ENCODE data around the gene OR10T2. TPM values are rescaled to one million over a fixed set of nuclear protein-coding genes. Genes with fewer than 3 reads are reported as not detected.
"Not testable (repeated sequence)": the region's sequence is repeated elsewhere in the genome, so short reads cannot be mapped to it uniquely, and the experiment has no call there.

OR10T2 gene
- total and polyA plus RNA-seq, 4 donors: not detected

GRCh38 chr1:158400871-158401270, 1.6 kb upstream of the OR10T2 start:
- no peaks in the 10 kb centered on the region for H3K27me3 ChIP-seq (ENCODE audit: control insufficient read depth, insufficient read depth, low read length)
- no peak for DNase-seq (ENCODE audit: low read depth in 4 of 6, low spot score in 6 of 6)
- no peaks in the 10 kb centered on the region for H3K9me3 ChIP-seq (ENCODE audit: control insufficient read depth, insufficient read depth, low read length)
- WGBS (ENCODE audit: insufficient coverage): 92% methylated on average over 2 of the region's 3 CpGs
- no peak overlapping the region for H3K4me3 ChIP-seq (ENCODE audit: low read depth, low read length)
- no peaks in the 10 kb centered on the region for H3K4me1 ChIP-seq (ENCODE audit: control insufficient read depth, insufficient read depth, low read length)
- H3K27ac ChIP-seq (ENCODE audit: low read depth, low read length): no peak overlapping the region
- no peaks in the 10 kb centered on the region for H3K36me3 ChIP-seq (ENCODE audit: control insufficient read depth, insufficient read depth, low read length)

GRCh38 chr1:158396646-158397045, 2.6 kb downstream of the OR10T2 start:
- no peaks in the 10 kb centered on the region for H3K9me3 ChIP-seq (ENCODE audit: control insufficient read depth, insufficient read depth, low read length)
- H3K27ac ChIP-seq (ENCODE audit: low read depth, low read length): no peak overlapping the region
- no peak for DNase-seq (ENCODE audit: low read depth in 4 of 6, low spot score in 6 of 6)
- H3K4me3 ChIP-seq (ENCODE audit: low read depth, low read length): no peak overlapping the region
- no peaks in the 10 kb centered on the region for H3K36me3 ChIP-seq (ENCODE audit: control insufficient read depth, insufficient read depth, low read length)
- no peaks in the 10 kb centered on the region for H3K27me3 ChIP-seq (ENCODE audit: control insufficient read depth, insufficient read depth, low read length)
- H3K4me1 ChIP-seq (ENCODE audit: control insufficient read depth, insufficient read depth, low read length): no peaks in the 10 kb centered on the region
- WGBS (ENCODE audit: insufficient coverage): no CpG with 5 or more reads among the region's 3 CpGs

- Histone ChIP-seq H3K9me3 (ENCODE audit: control insufficient read depth, insufficient read depth, low read length) (no peaks in the 10 kb centered on the region), H3K27me3 (ENCODE audit: control insufficient read depth, insufficient read depth, low read length) (no peaks in the 10 kb centered on the region), H3K4me3 (ENCODE audit: low read depth, low read length) (no peak overlapping the region), H3K4me1 (ENCODE audit: control insufficient read depth, insufficient read depth, low read length) (no peaks in the 10 kb centered on the region), H3K27ac (ENCODE audit: low read depth, low read length) (no peak overlapping the region), H3K36me3 (ENCODE audit: control insufficient read depth, insufficient read depth, low read length) (no peaks in the 10 kb centered on the region)
- no peak for DNase-seq (ENCODE audit: low read depth in 4 of 6, low spot score in 6 of 6)
- no CpG with 5 or more reads among the region's 5 CpGs for whole genome bisulfite sequencing (ENCODE audit: insufficient coverage)
Observed at GRCh38 chr1:158393476-158393875, 5.8 kb downstream of the OR10T2 start.

GRCh38 chr1:158391099-158391498, 8.2 kb downstream of the OR10T2 start:
- Histone ChIP-seq H3K4me3 (ENCODE audit: low read depth, low read length) (no peak overlapping the region), H3K9me3 (ENCODE audit: control insufficient read depth, insufficient read depth, low read length) (no peaks in the 10 kb centered on the region), H3K27ac (ENCODE audit: low read depth, low read length) (no peak overlapping the region), H3K27me3 (ENCODE audit: control insufficient read depth, insufficient read depth, low read length) (no peaks in the 10 kb centered on the region), H3K4me1 (ENCODE audit: control insufficient read depth, insufficient read depth, low read length) (no peaks in the 10 kb centered on the region), H3K36me3 (ENCODE audit: control insufficient read depth, insufficient read depth, low read length) (no peaks in the 10 kb centered on the region)
- DNase-seq (ENCODE audit: low read depth in 4 of 6, low spot score in 6 of 6): no peak

DNA sequence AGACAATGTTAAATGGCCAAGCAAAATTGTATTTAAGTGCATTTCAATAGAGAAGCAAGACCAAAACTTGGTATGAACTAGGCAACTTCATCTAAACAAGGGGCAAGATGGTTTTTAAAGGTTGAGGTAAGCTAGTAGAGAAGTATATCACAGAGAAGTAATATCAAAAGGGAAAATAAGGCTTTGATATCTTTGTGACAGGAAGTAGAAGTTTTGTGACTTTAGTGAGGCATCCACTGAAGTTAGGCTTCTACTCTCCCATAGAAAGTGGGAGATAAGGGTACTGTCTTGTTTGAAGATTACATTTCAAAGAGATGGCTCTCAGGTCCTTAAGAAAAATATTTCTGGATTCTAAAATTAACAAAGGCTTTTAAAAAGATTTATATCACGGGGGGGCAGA, 8.9 kb downstream of the OR10T2 start:
- no peaks in the 10 kb centered on the region for H3K4me1 ChIP-seq (ENCODE audit: control insufficient read depth, insufficient read depth, low read length)
- no peak overlapping the region for H3K4me3 ChIP-seq (ENCODE audit: low read depth, low read length)
- no peaks in the 10 kb centered on the region for H3K27me3 ChIP-seq (ENCODE audit: control insufficient read depth, insufficient read depth, low read length)
- no peak overlapping the region for H3K27ac ChIP-seq (ENCODE audit: low read depth, low read length)
- no CpG with 5 or more reads among the region's 1 CpG for WGBS (ENCODE audit: insufficient coverage)
- H3K36me3 ChIP-seq (ENCODE audit: control insufficient read depth, insufficient read depth, low read length): no peaks in the 10 kb centered on the region
- DNase-seq (ENCODE audit: low read depth in 4 of 6, low spot score in 6 of 6): no peak
- H3K9me3 ChIP-seq (ENCODE audit: control insufficient read depth, insufficient read depth, low read length): no peaks in the 10 kb centered on the region

- Histone ChIP-seq H3K36me3 (ENCODE audit: control insufficient read depth, insufficient read depth, low read length) (no peaks in the 10 kb centered on the region), H3K4me3 (ENCODE audit: low read depth, low read length) (no peak overlapping the region), H3K27ac (ENCODE audit: low read depth, low read length) (no peak overlapping the region), H3K27me3 (ENCODE audit: control insufficient read depth, insufficient read depth, low read length) (no peaks in the 10 kb centered on the region), H3K9me3 (ENCODE audit: control insufficient read depth, insufficient read depth, low read length) (peaks cover 2% of the 10 kb centered on the region), H3K4me1 (ENCODE audit: control insufficient read depth, insufficient read depth, low read length) (no peaks in the 10 kb centered on the region)
- no peak for DNase-seq (ENCODE audit: low read depth in 4 of 6, low spot score in 6 of 6)
- WGBS (ENCODE audit: insufficient coverage): no CpG with 5 or more reads among the region's 1 CpG
Observed at GRCh38 chr1:158374860-158375259, 24.4 kb downstream of the OR10T2 start.

DNA sequence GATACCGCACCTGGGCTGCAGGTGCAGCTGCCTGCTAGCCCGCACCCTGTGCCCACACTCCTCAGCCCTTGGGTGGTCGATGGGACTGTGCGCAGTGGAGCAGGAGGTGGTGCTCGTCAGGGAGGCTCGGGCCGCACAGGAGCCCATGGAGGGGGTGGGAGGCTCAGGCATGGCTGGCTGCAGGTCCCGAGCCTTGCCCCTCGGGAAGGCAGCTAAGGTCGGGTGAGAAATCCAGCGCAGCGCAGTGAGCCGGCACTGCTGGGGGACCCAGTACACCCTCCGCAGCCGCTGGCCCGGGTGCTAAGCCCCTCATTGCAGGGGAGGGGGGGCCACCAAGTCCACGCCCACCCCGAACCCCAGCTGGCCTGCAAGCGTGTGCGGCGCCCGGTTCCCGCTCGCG, 25.2 kb downstream of the OR10T2 start:
- not testable (repeated sequence) for H3K36me3 ChIP-seq (ENCODE audit: control insufficient read depth, insufficient read depth, low read length); H3K27ac ChIP-seq (ENCODE audit: low read depth, low read length); H3K4me3 ChIP-seq (ENCODE audit: low read depth, low read length); H3K4me1 ChIP-seq (ENCODE audit: control insufficient read depth, insufficient read depth, low read length); H3K27me3 ChIP-seq (ENCODE audit: control insufficient read depth, insufficient read depth, low read length); DNase-seq (ENCODE audit: low read depth in 4 of 6, low spot score in 6 of 6); H3K9me3 ChIP-seq (ENCODE audit: control insufficient read depth, insufficient read depth, low read length)
- WGBS (ENCODE audit: insufficient coverage): 98% methylated on average over 16 of the region's 25 CpGs

DNA sequence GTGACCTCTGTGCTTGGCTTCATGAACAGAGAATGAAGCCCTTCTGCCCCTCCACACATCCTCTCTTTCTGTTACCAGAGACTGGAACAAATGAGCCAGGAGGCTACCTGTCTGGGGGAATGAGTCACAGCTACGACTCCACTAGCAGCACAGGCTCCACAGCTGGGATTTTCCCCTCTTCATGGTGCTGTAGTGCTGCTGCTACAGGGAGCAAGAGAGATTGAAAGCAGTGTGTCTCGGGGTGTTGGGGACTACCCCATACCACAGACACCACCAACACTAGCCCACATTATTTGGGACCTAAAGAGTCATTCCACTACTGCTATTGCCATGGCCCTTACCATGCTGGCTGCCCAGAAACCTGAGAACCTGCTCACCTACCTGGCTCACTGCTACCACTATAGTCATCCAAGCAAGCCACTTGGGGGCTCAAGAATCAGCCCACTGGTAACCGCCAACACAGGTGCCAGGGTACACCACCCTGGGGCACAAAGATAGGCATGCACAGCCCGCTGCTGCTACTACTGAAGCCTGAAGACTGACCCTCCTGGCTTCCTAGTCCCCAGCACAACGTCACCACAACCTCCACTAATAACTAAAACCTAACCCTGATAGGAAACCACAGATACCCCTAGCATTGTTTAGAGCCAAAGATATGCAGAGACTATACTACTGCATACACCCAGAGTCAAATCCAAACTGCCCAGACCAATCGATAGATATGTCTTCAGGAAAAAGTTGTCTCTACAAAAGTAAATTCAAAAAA, 27.9 kb downstream of the OR10T2 start:
- 81% methylated on average over 3 of the region's 6 CpGs for WGBS (ENCODE audit: insufficient coverage)

GRCh38 chr1:158366783-158367182, 32.5 kb downstream of the OR10T2 start:
- Histone ChIP-seq H3K36me3 (ENCODE audit: control insufficient read depth, insufficient read depth, low read length) (no peaks in the 10 kb centered on the region), H3K4me1 (ENCODE audit: control insufficient read depth, insufficient read depth, low read length) (no peaks in the 10 kb centered on the region), H3K9me3 (ENCODE audit: control insufficient read depth, insufficient read depth, low read length) (no peaks in the 10 kb centered on the region), H3K4me3 (ENCODE audit: low read depth, low read length) (no peak overlapping the region), H3K27ac (ENCODE audit: low read depth, low read length) (no peak overlapping the region), H3K27me3 (ENCODE audit: control insufficient read depth, insufficient read depth, low read length) (no peaks in the 10 kb centered on the region)
- DNase-seq (ENCODE audit: low read depth in 4 of 6, low spot score in 6 of 6): no peak

More for the DNA sequence above, 27.9 kb downstream of the OR10T2 start:
- no peaks in the 10 kb centered on the region for H3K4me1 ChIP-seq (ENCODE audit: control insufficient read depth, insufficient read depth, low read length)
- no peak for DNase-seq (ENCODE audit: low read depth in 4 of 6, low spot score in 6 of 6)
- H3K27ac ChIP-seq (ENCODE audit: low read depth, low read length): no peak overlapping the region
- H3K36me3 ChIP-seq (ENCODE audit: control insufficient read depth, insufficient read depth, low read length): no peaks in the 10 kb centered on the region
- no peaks in the 10 kb centered on the region for H3K27me3 ChIP-seq (ENCODE audit: control insufficient read depth, insufficient read depth, low read length)
- peaks cover 2% of the 10 kb centered on the region for H3K9me3 ChIP-seq (ENCODE audit: control insufficient read depth, insufficient read depth, low read length)
- no peak overlapping the region for H3K4me3 ChIP-seq (ENCODE audit: low read depth, low read length)

- no peak for DNase-seq (ENCODE audit: low read depth in 4 of 6, low spot score in 6 of 6)
- Histone ChIP-seq H3K4me3 (ENCODE audit: low read depth, low read length) (no peak overlapping the region), H3K4me1 (ENCODE audit: control insufficient read depth, insufficient read depth, low read length) (no peaks in the 10 kb centered on the region), H3K27ac (ENCODE audit: low read depth, low read length) (no peak overlapping the region), H3K27me3 (ENCODE audit: control insufficient read depth, insufficient read depth, low read length) (no peaks in the 10 kb centered on the region), H3K36me3 (ENCODE audit: control insufficient read depth, insufficient read depth, low read length) (no peaks in the 10 kb centered on the region), H3K9me3 (ENCODE audit: control insufficient read depth, insufficient read depth, low read length) (no peaks in the 10 kb centered on the region)
- no CpG with 5 or more reads among the region's 1 CpG for WGBS (ENCODE audit: insufficient coverage)
Observed at GRCh38 chr1:158362941-158363340, 36.3 kb downstream of the OR10T2 start.
